SKM-1 (cell line): ENCODE measurements around the gene FAT2.
"Not testable (repeated sequence)": the region's sequence is repeated elsewhere in the genome, so short reads cannot be mapped to it uniquely, and the experiment has no call there.

Experiments used
- DNase-seq: peaks from one replicate; lab custom pipeline; 2025; ENCODE audit not compliant: unreplicated experiment; lab: John Stamatoyannopoulos, UW

The FAT2 gene

DNA sequence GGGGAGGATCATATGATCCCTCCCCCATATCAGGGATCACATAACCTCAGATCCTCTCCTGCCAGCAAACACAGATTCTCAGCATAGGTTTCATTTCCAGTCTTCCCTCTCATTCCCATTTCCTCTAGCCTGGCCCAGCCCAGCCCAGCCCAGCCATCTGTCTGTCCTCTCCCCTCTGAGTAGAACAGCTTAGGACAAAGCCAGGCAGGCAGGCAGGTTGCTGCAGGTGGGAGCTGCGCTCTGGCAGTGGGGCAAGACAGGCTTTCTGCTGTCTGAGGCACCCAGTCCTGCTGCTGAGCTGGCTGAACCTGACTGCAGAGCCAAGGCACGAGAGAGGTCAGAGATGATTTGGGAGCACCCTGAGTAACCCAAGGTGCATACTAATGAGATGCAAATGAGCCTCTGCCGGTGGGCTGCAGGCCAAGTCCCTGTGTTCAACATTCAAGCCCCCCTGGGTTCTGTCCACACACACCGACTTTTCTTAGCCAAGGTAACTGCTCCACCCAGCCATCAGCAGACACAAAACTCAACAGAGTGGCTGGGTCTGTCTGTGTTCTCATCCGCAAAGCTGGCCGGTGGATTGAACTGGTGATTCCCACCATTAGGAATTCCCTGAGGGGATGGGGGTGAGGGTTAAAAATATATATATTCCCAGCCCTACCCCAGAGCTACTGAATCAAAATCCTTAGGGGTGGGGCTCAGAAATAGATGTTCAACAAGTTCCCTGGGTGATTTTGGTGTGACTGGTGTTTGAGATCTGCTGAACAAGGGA, 9.1 kb downstream of the FAT2 start:
- no peak for DNase-seq

DNA sequence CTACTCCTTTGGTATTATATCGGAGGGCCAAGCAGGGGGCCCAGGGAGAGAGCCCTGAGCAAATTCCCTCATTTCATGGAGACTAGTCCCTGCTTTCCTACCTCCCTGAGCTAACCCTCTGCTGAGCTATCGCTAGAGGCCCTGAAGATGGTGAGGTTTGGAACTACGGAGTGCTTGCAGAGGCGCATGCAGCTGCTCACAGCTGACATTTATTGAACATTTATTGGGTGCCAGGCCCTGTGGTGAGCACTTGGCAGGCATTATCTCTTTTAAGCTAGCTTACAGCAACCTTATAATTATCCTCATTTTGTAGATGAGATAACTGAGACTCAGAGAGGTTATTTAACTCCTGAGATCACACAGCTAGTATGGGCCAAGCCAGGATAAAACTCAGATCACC, 9.8 kb downstream of the FAT2 start:
- no peak for DNase-seq

DNA sequence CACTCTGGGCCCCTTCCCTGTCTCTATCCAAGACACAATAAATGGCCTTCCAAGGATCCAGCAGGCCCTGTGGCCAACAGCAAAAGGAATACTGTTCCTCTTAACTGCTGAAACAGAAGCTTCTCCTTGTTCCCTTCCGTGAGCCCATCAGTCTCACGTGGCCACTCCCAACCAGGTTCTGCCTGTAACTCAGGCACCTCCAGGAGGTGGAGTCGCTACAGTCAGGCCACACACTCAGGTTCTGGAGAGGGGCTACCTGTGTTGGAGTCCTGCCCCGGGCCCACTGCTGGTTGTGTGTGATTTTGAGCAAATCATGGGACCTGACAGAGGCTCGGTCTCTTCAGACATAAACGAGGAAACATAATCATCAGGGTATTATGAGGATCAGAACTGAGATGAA, 10.3 kb downstream of the FAT2 start:
- DNase-seq, result no peak

DNA sequence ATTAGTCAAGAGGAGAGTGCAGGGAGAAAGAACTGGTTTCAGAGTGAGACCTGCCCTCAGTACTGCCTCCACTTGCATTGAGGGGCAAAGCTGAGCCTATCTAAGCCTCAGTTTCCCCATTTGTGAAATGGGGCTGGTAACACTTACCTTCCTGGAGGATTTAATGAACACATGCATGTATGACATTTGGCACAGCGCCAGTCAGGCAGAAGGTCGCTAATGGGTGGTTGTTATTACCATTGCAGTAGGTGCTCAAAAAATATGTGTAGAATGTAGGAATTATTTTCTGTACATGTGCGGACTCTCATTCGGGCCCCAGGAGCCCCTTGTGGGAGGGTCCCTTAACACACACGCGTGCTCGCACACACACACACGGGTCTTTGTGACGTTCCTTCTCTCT, 10.9 kb downstream of the FAT2 start:
- no peak for DNase-seq

DNA sequence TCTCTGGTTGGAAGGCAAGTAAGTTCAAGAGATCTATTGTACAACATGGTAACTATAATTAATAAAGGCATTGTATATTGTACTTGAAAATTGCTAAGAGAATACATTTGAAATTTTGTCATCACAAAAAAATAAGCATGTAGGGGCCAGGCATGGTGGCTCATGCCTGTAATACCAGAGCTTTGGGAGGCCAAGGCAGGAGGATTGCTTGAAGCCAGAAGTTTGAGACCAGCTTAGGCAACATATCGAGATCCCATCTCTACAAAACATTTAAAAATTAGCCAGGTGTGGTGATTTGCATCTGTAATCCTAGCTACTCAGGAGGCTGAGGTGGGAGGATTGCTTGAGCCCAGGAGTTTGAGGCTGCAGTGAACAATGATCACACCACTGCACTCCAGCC, 12.0 kb downstream of the FAT2 start:
- not testable (repeated sequence) for DNase-seq

DNA sequence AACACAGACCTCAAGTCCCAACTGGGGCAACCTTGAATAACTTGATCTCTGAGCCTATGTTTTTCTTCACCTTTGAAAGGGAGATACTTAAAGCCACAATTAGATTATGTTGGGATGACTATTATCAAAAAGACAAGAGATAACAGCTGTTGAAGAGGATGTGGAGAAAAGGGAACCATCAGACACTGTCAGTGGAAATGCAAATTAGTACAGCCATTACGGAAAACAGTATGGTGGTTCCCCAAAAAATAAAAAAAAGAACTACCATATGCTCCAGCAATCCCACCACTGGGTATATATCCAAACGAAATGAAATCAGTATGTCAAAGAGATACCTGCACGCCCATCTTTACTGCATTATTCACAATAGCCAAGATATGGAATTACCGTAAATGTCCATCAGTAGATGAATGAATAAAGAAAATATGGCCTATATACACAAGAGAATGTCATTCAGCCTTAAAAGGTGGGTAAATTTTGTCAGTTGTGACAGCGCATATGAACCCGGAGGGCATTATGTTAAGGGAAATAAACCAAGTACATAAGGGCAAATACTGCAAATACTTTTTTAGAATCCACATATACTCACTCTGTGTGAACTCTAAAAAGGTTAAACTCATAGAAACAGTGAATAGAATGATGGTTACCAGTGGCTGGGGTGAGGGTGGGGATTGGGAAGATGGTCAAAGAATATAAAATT, 12.7 kb downstream of the FAT2 start:
- DNase-seq, result no peak

DNA sequence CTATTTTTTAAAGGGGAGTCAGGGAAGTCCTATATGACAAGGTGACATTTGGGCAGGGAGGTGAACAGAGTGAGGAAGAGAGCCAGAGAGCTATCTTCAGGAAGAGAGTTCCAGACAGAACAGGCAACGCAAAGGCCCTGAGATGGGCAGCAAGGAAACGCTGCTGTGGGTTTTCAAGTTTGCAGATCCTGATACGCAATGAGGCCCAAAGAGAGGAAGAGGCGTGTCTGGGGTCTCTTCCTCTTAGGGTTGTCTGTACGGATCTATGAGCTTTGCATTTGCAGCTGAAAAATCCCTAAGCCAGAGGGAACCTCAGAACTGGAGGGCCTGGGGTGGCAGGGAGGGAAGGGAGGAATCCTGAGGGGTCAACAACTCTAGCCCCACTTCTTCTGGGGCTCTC, 13.6 kb downstream of the FAT2 start:
- DNase-seq, result peak; percentile 33

DNA sequence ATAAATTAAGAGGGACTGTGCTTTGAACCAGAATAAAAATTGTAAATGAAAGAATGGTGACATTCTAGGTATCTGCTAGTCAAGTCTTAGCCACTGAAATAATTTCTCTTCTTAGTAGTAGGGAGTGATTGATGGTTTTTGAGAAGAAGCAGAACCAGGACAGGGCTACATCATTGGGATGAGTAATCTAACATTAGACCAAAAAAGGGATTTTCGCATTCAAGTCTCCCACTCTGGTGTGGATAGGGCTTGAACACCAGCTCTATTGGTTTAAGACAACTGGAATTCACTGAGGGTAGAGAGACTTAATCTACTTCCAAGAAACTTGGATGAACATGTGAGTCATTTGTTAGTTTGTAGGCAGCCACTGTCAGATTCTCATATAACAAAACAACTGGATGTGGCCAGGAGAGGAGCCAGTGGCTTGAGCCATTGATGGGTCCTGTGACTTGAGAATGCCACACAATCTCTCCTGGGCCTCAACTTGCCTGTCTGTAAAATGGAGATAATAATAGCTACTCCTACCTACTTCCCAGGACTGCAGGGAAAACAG, 16.6 kb downstream of the FAT2 start:
- DNase-seq, result no peak

DNA sequence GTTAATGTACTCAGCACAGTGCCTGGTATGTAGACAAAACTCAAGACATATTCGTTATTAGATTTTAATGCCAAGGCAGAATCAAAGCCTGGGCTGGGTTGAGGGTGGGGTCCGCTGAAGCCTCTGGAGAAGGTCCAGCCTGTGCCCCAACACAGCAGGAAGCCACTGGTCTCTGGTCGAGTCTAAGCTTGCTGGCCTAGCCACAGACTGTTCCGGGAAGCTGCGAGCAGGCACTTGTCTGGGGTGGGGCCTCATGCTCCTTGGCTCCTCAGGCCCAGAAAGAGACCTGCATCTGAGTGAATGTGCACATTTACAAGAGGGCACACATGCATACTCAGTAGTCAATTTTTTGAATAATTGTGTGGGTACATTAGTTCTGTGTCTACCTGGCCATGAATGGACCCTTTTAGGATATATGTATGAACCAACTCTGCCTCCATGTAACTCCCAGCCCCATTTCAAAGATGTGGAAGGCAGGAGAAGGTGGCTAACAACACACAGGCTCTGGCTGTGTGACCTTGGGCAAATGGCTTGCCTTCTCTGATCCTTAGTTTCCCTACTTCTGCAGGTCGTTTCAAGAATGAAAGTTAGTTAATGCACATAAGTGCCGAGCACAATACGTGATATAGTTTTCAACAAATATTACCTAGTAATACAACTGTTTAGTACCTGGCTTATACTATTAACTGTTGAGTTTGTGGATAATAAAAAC, 18.3 kb downstream of the FAT2 start:
- DNase-seq, result no peak

DNA sequence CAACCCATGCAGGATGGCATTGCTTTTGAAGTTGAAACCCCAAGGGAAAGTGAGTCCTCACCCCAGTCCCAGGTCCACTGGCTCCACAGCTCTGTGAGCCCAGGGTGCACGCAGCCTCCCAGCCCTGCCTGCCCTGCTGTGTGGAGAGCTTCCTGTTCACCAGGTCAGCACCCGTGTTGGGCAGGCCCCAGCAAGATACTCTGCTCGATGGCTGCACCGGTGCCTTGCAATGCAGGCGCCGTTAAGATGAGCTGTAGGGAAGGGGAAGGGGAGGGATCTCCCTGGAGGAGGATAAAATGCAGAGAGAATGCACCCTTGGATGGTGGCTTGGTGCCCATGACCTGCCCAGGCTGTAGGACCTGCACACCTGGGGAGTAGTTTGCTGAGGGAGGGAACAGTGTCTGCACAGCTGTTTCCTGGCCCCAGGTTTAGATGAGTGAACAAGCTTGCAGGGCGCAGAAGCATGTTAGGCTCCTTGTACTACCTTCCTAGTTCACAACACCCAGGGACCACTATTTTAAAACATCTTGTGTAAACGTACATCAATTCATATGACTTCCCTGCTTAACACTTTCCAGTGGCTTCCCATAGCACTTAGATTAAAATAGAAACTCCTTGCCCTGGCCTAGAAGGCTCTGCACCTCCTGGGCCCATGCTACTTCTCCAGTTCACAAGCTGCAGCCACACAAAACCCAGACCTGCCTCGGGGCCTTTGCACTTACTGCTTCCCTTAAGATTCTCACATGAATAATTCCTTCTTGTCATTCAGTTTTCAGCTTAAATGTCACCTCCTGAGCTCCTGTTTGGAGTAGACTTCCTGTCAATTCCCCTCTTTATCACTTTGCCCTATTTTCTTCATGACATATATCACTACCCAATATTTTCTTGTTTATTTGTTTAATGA, 19.6 kb downstream of the FAT2 start:
- DNase-seq, result no peak

DNA sequence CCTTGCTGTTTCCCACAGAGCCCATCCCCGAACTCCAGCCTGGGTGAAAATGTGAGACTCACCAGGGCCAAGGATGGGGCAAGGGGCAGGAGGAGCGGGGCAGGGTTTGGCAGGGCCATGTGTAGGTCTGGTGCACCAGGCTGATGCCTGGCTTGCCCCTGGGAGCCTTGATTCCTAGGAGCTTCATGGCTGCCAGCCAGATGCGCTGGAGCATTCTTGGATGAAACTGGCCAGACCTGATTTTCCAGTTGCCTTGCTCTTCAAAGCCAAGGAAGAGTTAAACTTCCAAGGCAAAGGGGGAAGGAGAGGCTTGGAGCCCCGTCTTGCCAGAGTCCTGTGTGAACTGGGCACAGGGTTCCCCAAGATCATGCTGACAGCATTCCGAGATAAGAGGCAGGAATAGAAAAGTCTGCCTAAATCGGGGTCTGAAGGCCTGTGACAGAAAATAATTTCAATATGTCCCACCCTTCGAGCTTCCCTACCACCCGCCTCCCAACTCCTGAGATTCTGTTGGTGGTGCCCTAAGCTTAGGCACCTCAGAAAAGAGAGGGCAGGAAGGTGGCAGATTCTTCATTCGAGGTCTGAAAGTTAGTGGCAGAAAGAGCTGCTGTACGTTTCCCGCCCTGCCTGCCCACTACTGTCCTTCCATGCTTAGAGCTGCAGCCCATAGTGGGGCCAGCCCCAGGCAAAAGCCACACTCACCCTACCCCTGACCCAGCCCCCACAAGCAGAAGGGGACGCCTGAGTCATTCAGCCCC, 20.4 kb downstream of the FAT2 start:
- no peak for DNase-seq

DNA sequence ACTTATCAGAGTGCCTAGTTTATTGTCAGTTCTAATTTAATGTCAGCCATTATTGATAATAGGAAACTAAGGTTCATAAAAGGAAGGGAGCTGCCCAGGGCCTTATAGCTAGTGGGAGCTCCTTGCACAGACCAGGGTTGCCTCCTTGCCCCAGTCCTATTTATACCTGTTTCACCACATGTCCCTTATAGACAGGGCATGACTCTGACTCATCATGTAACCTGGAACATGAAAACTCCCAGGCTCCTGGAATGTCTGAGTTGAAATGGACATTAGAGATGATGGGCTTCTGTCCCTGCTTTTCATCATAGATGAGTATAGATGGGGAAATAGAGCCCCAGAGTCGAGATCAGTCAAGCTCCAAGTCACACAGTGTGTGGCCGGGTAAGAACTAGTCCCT, 21.1 kb downstream of the FAT2 start:
- DNase-seq, result no peak

DNA sequence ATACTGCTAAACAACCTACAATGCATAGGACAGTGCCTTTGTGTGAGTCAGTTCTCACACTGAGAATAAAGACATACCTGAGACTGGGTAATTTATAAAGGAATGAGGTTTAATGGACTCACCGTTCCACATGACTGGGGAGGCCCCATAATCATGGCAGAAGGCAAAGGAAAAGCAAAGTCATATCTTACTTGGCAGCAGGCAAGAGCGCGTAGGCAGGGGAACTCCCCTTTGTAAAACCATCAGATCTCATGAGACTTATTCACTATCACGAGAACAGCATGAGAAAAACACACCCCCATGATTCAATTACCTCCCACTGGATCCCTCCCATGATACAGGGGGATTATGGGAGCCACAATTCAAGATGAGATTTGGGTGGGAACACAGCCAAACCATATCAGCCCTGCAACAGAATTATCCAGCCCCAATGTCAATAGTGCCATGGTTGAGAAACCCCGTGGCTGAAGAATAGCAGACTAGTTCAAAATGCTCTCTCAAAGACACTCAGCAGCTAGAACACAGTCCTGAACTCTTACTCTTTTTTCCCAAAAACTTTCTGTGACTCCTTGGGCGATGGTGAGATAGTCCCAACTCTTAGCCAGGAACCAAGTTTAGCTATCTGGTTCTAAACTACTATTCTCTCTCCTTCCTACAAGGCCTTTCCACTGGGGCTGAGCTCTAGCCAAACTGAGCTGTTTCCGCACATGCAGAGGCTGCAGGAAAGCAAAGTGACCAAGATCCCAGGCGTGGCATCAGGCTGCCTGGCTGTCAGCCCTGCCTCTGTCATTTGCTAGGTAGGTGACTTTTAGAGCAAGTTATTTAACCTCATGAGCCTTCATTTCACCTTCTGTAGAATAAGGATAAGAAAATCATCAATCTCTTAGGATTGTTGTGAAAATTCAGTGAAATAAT, 21.7 kb downstream of the FAT2 start:
- DNase-seq, result no peak

DNA sequence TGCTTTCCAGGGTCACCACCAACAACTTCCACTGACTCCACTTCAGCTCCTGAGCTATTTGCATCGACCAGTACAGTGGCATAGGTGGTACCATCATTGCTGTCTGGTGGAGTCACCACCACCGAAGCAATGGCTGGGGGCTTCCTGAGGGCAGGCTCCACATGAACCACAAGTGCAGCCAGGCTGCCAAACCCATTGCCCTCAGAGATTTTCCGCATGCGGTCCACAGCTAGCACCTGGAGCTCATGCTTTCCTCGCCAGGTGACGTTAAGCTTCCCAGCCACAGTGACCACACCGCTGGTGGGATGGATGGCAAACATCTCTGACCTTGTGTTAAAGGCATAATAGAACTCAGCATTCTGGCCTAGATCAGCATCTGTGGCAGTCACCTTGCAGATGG, 23.1 kb downstream of the FAT2 start:
- DNase-seq, result no peak

DNA sequence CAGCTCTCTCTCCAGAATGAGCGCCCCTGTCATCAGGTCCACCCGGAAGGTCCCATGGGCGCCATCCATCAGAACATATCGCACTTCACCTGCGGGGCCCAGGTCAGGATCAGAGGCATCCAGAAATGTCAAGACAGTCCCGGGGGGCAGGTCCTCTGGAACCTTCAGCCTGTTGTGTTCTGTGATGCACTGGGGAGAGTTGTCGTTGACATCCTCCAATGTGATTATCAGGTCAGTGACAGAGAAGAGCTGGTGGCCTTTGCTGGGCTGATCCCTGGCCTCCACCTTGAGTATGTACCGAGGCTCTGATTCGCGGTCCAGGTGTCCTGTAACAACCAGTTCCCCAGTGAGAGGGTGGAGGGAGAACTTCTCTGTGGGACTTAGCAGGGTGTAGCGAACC, 25.2 kb downstream of the FAT2 start:
- no peak for DNase-seq

DNA sequence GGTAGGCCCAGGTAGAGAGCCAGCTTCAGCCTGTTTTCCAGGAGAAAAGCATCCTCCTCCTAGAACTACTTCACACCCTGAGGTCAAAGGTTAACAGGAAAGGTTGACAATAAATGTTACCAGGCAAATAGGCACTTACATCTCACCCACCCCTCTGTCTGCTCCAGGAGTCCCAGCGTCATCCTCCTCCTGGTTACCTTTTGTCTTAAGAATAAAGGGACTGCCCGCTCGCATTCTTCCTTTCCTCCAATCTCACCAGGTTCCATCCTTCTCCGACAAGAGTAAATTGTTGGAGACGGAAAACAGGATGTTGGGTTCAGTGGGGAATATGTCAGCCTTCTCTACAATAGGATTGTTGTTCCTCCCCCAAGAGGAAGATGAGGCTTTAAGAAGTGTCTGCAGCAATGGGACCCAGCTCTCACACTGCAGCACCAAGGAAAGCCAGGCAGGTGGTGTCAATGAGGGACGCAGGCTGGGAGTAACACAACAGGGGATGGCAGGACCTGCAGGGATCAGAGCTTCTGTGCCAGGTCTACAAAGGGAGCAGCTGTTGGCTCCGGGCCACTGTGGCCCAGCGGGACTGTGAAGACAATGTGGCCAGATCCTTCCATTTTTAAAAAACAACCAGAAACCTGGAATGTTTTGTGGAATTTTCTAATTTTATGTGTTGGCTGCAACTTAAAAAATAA, 29.0 kb downstream of the FAT2 start:
- no peak for DNase-seq

DNA sequence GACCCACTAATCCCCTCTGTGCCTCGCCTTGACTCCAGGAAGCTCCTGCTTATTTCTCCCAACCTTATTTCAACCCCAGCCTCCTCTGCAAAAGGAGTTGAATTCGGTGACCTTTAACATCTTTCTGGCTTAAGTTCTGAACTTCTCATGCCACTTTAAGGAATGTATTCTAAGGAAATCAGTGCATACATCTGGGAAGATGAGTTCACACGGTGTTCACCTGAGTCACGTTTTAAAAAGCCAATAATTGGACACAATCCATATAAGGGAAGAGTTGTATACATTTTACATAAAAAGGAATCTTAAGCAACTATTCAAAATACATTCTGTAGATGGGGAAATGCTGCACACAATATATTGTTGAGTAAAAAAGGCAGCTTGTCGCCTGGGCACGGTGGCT, 33.2 kb downstream of the FAT2 start:
- DNase-seq, result no peak

DNA sequence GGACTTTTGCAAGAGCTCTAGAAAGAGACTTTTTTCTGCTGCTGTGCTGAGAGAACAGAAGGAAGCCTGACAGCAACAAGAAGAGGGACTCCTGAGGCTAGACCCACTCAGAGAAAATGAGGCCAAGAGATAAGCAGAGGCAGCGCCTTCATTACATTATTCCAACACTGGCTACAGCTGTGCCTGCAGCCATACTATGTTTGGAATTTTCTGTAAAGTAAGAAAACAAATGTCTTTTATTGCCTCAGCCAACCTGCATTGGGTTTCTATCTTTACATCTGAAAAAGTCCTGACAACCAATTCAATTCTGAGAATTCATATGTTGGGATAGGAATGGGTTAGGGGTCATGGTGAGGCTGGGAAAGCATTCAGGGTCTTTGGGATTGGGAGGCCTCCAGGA, 33.7 kb downstream of the FAT2 start:
- DNase-seq, result no peak
